ENCODE results near the gene UBE4B. TPM values are rescaled to one million over a fixed set of nuclear protein-coding genes. Genes with fewer than 3 reads are reported as not detected.
A peak's percentile ranks its signal among the peaks of the same experiment; 100 is the strongest.

Gene UBE4B
- total RNA-seq, 1 donor from 2014 or later = 14.7 TPM

- Histone ChIP-seq H3K4me3 (ENCODE audit: low read depth, low read length) (no peak overlapping the region), H3K36me3 (ENCODE audit: control insufficient read depth, insufficient read depth, low read length) (no peaks in the 10 kb centered on the region), H3K27me3 (ENCODE audit: control insufficient read depth, insufficient read depth, low read length) (no peaks in the 10 kb centered on the region)
- DNase-seq (ENCODE audit: low read depth) (no peak), FAIRE-seq (no peak)
- no peak for TF ChIP-seq CTCF (IDR thresholded peaks at IDR 0.05; ENCODE audit: insufficient read depth, low read length, severe bottlenecking)
These were observed 108.2 kb downstream of the UBE4B start for GRCh38 chr1:10140981-10141380.

GRCh38 chr1:10143961-10144485 lies 111.3 kb downstream of the UBE4B start:
- TF ChIP-seq CTCF (IDR thresholded peaks at IDR 0.05; ENCODE audit: insufficient read depth, low read length, severe bottlenecking) = no peak
- H3K4me3 ChIP-seq (ENCODE audit: low read depth, low read length) = no peak overlapping the region
- no peaks in the 10 kb centered on the region for H3K27me3 ChIP-seq (ENCODE audit: control insufficient read depth, insufficient read depth, low read length)
- no peak for FAIRE-seq
- peaks cover 1% of the 10 kb centered on the region for H3K36me3 ChIP-seq (ENCODE audit: control insufficient read depth, insufficient read depth, low read length)
- DNase-seq (ENCODE audit: low read depth) = no peak

- FAIRE-seq (no peak), DNase-seq (ENCODE audit: low read depth) (no peak)
- Histone ChIP-seq H3K4me3 (ENCODE audit: low read depth, low read length) (no peak overlapping the region), H3K36me3 (ENCODE audit: control insufficient read depth, insufficient read depth, low read length) (peaks cover 3% of the 10 kb centered on the region), H3K27me3 (ENCODE audit: control insufficient read depth, insufficient read depth, low read length) (no peaks in the 10 kb centered on the region)
- TF ChIP-seq CTCF (IDR thresholded peaks at IDR 0.05; ENCODE audit: insufficient read depth, low read length, severe bottlenecking) = no peak
These were observed 113.6 kb downstream of the UBE4B start for GRCh38 chr1:10146391-10146790.

- H3K4me3 ChIP-seq (ENCODE audit: low read depth, low read length) = no peak overlapping the region
- H3K36me3 ChIP-seq (ENCODE audit: control insufficient read depth, insufficient read depth, low read length) = peaks cover 3% of the 10 kb centered on the region
- H3K27me3 ChIP-seq (ENCODE audit: control insufficient read depth, insufficient read depth, low read length) = no peaks in the 10 kb centered on the region
- FAIRE-seq = no peak
- no peak for DNase-seq (ENCODE audit: low read depth)
- TF ChIP-seq CTCF (IDR thresholded peaks at IDR 0.05; ENCODE audit: insufficient read depth, low read length, severe bottlenecking) = no peak
These were observed 116.5 kb downstream of the UBE4B start for GRCh38 chr1:10149231-10149630.

- Histone ChIP-seq H3K4me3 (ENCODE audit: low read depth, low read length) (no peak overlapping the region), H3K36me3 (ENCODE audit: control insufficient read depth, insufficient read depth, low read length) (peaks cover 2% of the 10 kb centered on the region), H3K27me3 (ENCODE audit: control insufficient read depth, insufficient read depth, low read length) (no peaks in the 10 kb centered on the region)
- DNase-seq (ENCODE audit: low read depth) = peak; percentile 42
- FAIRE-seq = no peak
- peak; percentile 75 for TF ChIP-seq CTCF (IDR thresholded peaks at IDR 0.05; ENCODE audit: insufficient read depth, low read length, severe bottlenecking)
These were observed 120.0 kb downstream of the UBE4B start for GRCh38 chr1:10152709-10153284.

Measured in bronchial epithelial cell (primary cell).